Ascending aorta (tissue), 2 donors: Measurements from ENCODE around the gene NUDT14. TPM values are rescaled to one million over a fixed set of nuclear protein-coding genes. Genes with fewer than 3 reads are reported as not detected.
A peak's percentile ranks its signal among the peaks of the same experiment; 100 is the strongest.

Experiments used
- DNase-seq, 2 donors: peaks; one replicate each; pipeline ENCODE4 v3.0.0-alpha.2; 2019; ENCODE audit warnings: low spot score in 2 of 2
- H3K27ac ChIP-seq, 2 donors: fragments of 200-600 bp; sonication (generic); one replicate each; pipeline ENCODE4 v1.5.1; 2016 to 2017; ENCODE audit warnings: mild to moderate bottlenecking in 1 of 2
- H3K27me3 ChIP-seq: fragments of 200-600 bp; sonication (generic); one replicate; pipeline ENCODE4 v1.5.1; 2017
- H3K36me3 ChIP-seq, 2 donors: fragments of 200-600 bp; sonication (generic); one replicate each; pipeline ENCODE4 v1.5.1; 2016
- H3K4me1 ChIP-seq, 2 donors: fragments of 200-600 bp; sonication (generic); one replicate each; pipeline ENCODE4 v1.5.1; 2016 to 2017; ENCODE audit warnings: mild to moderate bottlenecking in 1 of 2
- H3K4me3 ChIP-seq, 2 donors: fragments of 200-600 bp; sonication (generic); one replicate each; pipeline ENCODE4 v1.5.1; 2016 to 2017; ENCODE audit warnings: mild to moderate bottlenecking in 1 of 2
- H3K9me3 ChIP-seq, 2 donors: fragments of 200-600 bp; sonication (generic); one replicate each; pipeline ENCODE4 v1.5.1; 2016
- CTCF ChIP-seq, 3 experiments: fragments of 200-600 bp in 2 of 3; fragments of 450-650 bp in 1 of 3; sonication (generic) in 2 of 3; IDR thresholded peaks; one replicate each; pipeline ENCODE4 v1.5.1; 2016 to 2019; ENCODE audit warnings: antibody characterized with exemption in 3 of 3, mild to moderate bottlenecking in 1 of 3, moderate library complexity in 1 of 3
- intact Hi-C: fragments of 100-400 bp; cut with DNase I; formaldehyde crosslinking; loops from one replicate; pipeline ENCODE4 v1.15.1; 2023
- total RNA-seq: library from RNA; depleted of rRNA; stranded (reverse); fragments of >200 nt; gene quantifications from one replicate; pipeline ENCODE4 v1.1.0, GENCODE V29; 2016

The NUDT14 gene
- total RNA-seq, 1 donor from 2014 or later = 1.5 TPM

- intact Hi-C loops = no loop called here
- no peak for TF ChIP-seq CTCF (IDR thresholded peaks at IDR 0.05)
- H3K4me3 ChIP-seq = no peak overlapping the region
- H3K27ac ChIP-seq = no peak overlapping the region
- H3K4me1 ChIP-seq = no peaks in the 10 kb centered on the region
- H3K27me3 ChIP-seq = no peaks in the 10 kb centered on the region
- peak in 1 of 2 donors; percentile 37 for DNase-seq
- H3K36me3 ChIP-seq = no peaks in the 10 kb centered on the region
- peaks cover 0 to 7% of the 10 kb centered on the region in 2 donors for H3K9me3 ChIP-seq
These were observed 56.3 kb downstream of the NUDT14 start for GRCh38 chr14:105124823-105125222.

GRCh38 chr14:105123981-105124765 is 56.9 kb downstream of the NUDT14 start:
- peaks cover 0 to 7% of the 10 kb centered on the region in 2 donors for H3K9me3 ChIP-seq
- H3K27me3 ChIP-seq = no peaks in the 10 kb centered on the region
- H3K4me1 ChIP-seq = no peaks in the 10 kb centered on the region
- no peak for TF ChIP-seq CTCF (IDR thresholded peaks at IDR 0.05)
- H3K36me3 ChIP-seq = no peaks in the 10 kb centered on the region
- intact Hi-C loops = no loop called here
- H3K4me3 ChIP-seq = no peak overlapping the region
- DNase-seq = peak in 1 of 2 donors; percentile 34
- no peak overlapping the region for H3K27ac ChIP-seq

GRCh38 chr14:105123064-105123665 is 57.9 kb downstream of the NUDT14 start:
- peak in 1 of 2 donors; percentile 22 for DNase-seq
- no peak overlapping the region for H3K4me3 ChIP-seq
- no peaks in the 10 kb centered on the region for H3K36me3 ChIP-seq
- no peak for TF ChIP-seq CTCF (IDR thresholded peaks at IDR 0.05)
- no peak overlapping the region for H3K27ac ChIP-seq
- intact Hi-C loops = no loop called here
- H3K27me3 ChIP-seq = no peaks in the 10 kb centered on the region
- no peaks in the 10 kb centered on the region for H3K4me1 ChIP-seq
- H3K9me3 ChIP-seq = peaks cover 0 to 7% of the 10 kb centered on the region in 2 donors

Other genes starting within 250 kb of the NUDT14 start
- 35.5 TPM for gene AHNAK2, start 202.9 kb downstream of the NUDT14 start, total RNA-seq
- 18.1 TPM for gene CLBA1, start 195.5 kb downstream of the NUDT14 start, total RNA-seq
- 2.3 TPM for gene CDCA4, start 160.2 kb downstream of the NUDT14 start, total RNA-seq
- gene GPR132, start 115.9 kb downstream of the NUDT14 start, total RNA-seq = not detected
- 35.5 TPM for gene JAG2, start 12.5 kb downstream of the NUDT14 start, total RNA-seq
- gene BTBD6, start 67.2 kb upstream of the NUDT14 start, total RNA-seq = 80.1 TPM
- gene BRF1, start 119.7 kb upstream of the NUDT14 start, total RNA-seq = 60.9 TPM
- gene PACS2, start 133.4 kb upstream of the NUDT14 start, total RNA-seq = 153 TPM
- not detected for gene TEX22, start 217.2 kb upstream of the NUDT14 start, total RNA-seq
- 118 TPM for gene MTA1, start 238.5 kb upstream of the NUDT14 start, total RNA-seq